Astrocyte (in vitro differentiated cells and primary cell): ENCODE data around the gene SNX15. TPM values are rescaled to one million over a fixed set of nuclear protein-coding genes. Genes with fewer than 3 reads are reported as not detected.
A peak's percentile ranks its signal among the peaks of the same experiment; 100 is the strongest.

Source experiments
- DNase-seq: peaks from one replicate; pipeline ENCODE4 v3.0.0-alpha.2; 2010; ENCODE audit warnings: low read depth
- FAIRE-seq: peaks from 2 replicates; lab custom pipeline; 2011; peaks lifted over from hg19 to GRCh38; lab: Jason Lieb, UNC
- H2AFZ ChIP-seq: 2 replicates; pipeline ENCODE4 v1.6.0; 2012; ENCODE audit warnings: low read depth, low read length, inconsistent platforms
- H3K27ac ChIP-seq: 2 replicates; pipeline ENCODE4 v1.5.1; 2011; ENCODE audit warnings: low read depth, low read length, inconsistent platforms
- H3K27me3 ChIP-seq: 2 replicates; pipeline ENCODE4 v1.6.0; 2011; ENCODE audit warnings: low read length, inconsistent platforms; ENCODE audit not compliant: insufficient read depth
- H3K36me3 ChIP-seq: 2 replicates; pipeline ENCODE4 v1.5.1; 2011; ENCODE audit warnings: low read length, inconsistent platforms; ENCODE audit not compliant: insufficient read depth
- H3K4me1 ChIP-seq: 2 replicates; pipeline ENCODE4 v1.5.1; 2011; ENCODE audit warnings: low read length, inconsistent platforms; ENCODE audit not compliant: insufficient read depth
- H3K4me2 ChIP-seq: 2 replicates; pipeline ENCODE4 v1.6.0; 2012; ENCODE audit warnings: low read length, inconsistent platforms
- H3K4me3 ChIP-seq: 2 replicates; pipeline ENCODE4 v1.5.1; 2011; ENCODE audit warnings: low read depth, mild to moderate bottlenecking, low read length, inconsistent platforms; ENCODE audit not compliant: insufficient read depth
- H3K79me2 ChIP-seq: 2 replicates; pipeline ENCODE4 v1.6.0; 2012; ENCODE audit warnings: mild to moderate bottlenecking, low read length, inconsistent platforms; ENCODE audit not compliant: insufficient read depth
- H3K9ac ChIP-seq: 2 replicates; pipeline ENCODE4 v1.6.0; 2012; ENCODE audit warnings: mild to moderate bottlenecking, low read length, inconsistent platforms
- H3K9me3 ChIP-seq: 2 replicates; pipeline ENCODE4 v1.5.1; 2012; ENCODE audit warnings: low read depth, mild to moderate bottlenecking, low read length, inconsistent platforms; ENCODE audit not compliant: insufficient read depth
- H4K20me1 ChIP-seq: 2 replicates; pipeline ENCODE4 v1.6.0; 2012; ENCODE audit warnings: low read length, inconsistent platforms; ENCODE audit not compliant: insufficient read depth
- H3K27ac Mint-ChIP-seq: one replicate; pipeline ENCODE4 v1.8.0; 2021; ENCODE audit warnings: mild to moderate bottlenecking, mixed read lengths; ENCODE audit not compliant: unreplicated experiment
- H3K27me3 Mint-ChIP-seq: one replicate; pipeline ENCODE4 v1.8.0; 2021; ENCODE audit warnings: low read depth, mixed read lengths; ENCODE audit not compliant: unreplicated experiment
- H3K36me3 Mint-ChIP-seq: one replicate; pipeline ENCODE4 v1.8.0; 2021; ENCODE audit warnings: low read depth, mixed read lengths; ENCODE audit not compliant: unreplicated experiment
- H3K4me1 Mint-ChIP-seq: one replicate; pipeline ENCODE4 v1.8.0; 2021; ENCODE audit warnings: low read depth, mixed read lengths; ENCODE audit not compliant: unreplicated experiment
- H3K4me3 Mint-ChIP-seq: one replicate; pipeline ENCODE4 v1.8.0; 2021; ENCODE audit warnings: mild to moderate bottlenecking, moderate library complexity, mixed read lengths; ENCODE audit not compliant: unreplicated experiment
- H3K9me3 Mint-ChIP-seq: one replicate; pipeline ENCODE4 v1.8.0; 2021; ENCODE audit warnings: mild to moderate bottlenecking, mixed read lengths; ENCODE audit not compliant: unreplicated experiment
- CTCF ChIP-seq: IDR thresholded peaks from 2 replicates; pipeline ENCODE4 v1.5.1; 2011; ENCODE audit warnings: low read depth, mild to moderate bottlenecking, inconsistent platforms, low read length, moderate library complexity; ENCODE audit not compliant: insufficient read depth
- EZH2 ChIP-seq: IDR thresholded peaks from 2 replicates; pipeline ENCODE4 v1.6.1; 2012; ENCODE audit warnings: mild to moderate bottlenecking, low read length, inconsistent platforms; ENCODE audit not compliant: insufficient read depth
- total RNA-seq: library from RNA; stranded (reverse); gene quantifications from 2 replicates; pipeline ENCODE4 v1.2.1, GENCODE V29; 2021

SNX15 gene
- total RNA-seq, 1 donor from 2014 or later: 18.5 TPM

- FAIRE-seq (no peak), DNase-seq (no peak)
- no peaks in the 10 kb centered on the region for H3K27me3 ChIP-seq
- no peak overlapping the region for H3K4me2 ChIP-seq
- no peak overlapping the region for H3K27ac Mint-ChIP-seq
- peaks cover 4% of the 10 kb centered on the region for H4K20me1 ChIP-seq
- H3K4me3 Mint-ChIP-seq: no peak overlapping the region
- H3K36me3 ChIP-seq: peaks cover 13% of the 10 kb centered on the region
- H3K9me3 ChIP-seq: no peaks in the 10 kb centered on the region
- no peaks in the 10 kb centered on the region for H3K4me1 Mint-ChIP-seq
- H3K79me2 ChIP-seq: peaks cover 57% of the 10 kb centered on the region
- no peak overlapping the region for H3K4me3 ChIP-seq
- no peaks in the 10 kb centered on the region for H3K27me3 Mint-ChIP-seq
- H3K4me1 ChIP-seq: peaks cover 9% of the 10 kb centered on the region
- H2AFZ ChIP-seq: no peak overlapping the region
- H3K9ac ChIP-seq: no peak overlapping the region
- no peaks in the 10 kb centered on the region for H3K9me3 Mint-ChIP-seq
- H3K36me3 Mint-ChIP-seq: no peaks in the 10 kb centered on the region
- TF ChIP-seq EZH2: no peak
- TF ChIP-seq CTCF: no peak
- H3K27ac ChIP-seq: no peak overlapping the region
Observed at GRCh38 chr11:65078786-65079342, 51.6 kb downstream of the SNX15 start.

GRCh38 chr11:65083134-65083833 lies 56.0 kb downstream of the SNX15 start:
- Histone ChIP-seq H3K9me3 (no peaks in the 10 kb centered on the region), H3K9ac (peak overlapping the region; percentile 99), H3K4me3 (peak overlapping the region; percentile 98), H2AFZ (peak overlapping the region; percentile 86), H3K4me2 (peak overlapping the region; percentile 95), H3K79me2 (peaks cover 69% of the 10 kb centered on the region), H4K20me1 (peaks cover 4% of the 10 kb centered on the region), H3K36me3 (peaks cover 13% of the 10 kb centered on the region), H3K4me1 (peaks cover 15% of the 10 kb centered on the region), H3K27me3 (no peaks in the 10 kb centered on the region), H3K27ac (peak overlapping the region; percentile 98)
- peaks cover 4% of the 10 kb centered on the region for H3K36me3 Mint-ChIP-seq
- H3K4me1 Mint-ChIP-seq: peaks cover 9% of the 10 kb centered on the region
- no peak for TF ChIP-seq CTCF
- no peak for TF ChIP-seq EZH2
- H3K4me3 Mint-ChIP-seq: peak overlapping the region; percentile 96
- DNase-seq (no peak), FAIRE-seq (no peak)
- H3K27ac Mint-ChIP-seq: peak overlapping the region; percentile 99
- no peaks in the 10 kb centered on the region for H3K27me3 Mint-ChIP-seq
- H3K9me3 Mint-ChIP-seq: no peaks in the 10 kb centered on the region
